LNCaP clone FGC (cell line): Measurements from ENCODE around the gene DUSP7.

Source experiments
- DNase-seq: peaks from one replicate; pipeline ENCODE4 v3.0.0-alpha.2; 2011; ENCODE audit warnings: low read depth
- H3K4me3 ChIP-seq: 2 replicates; pipeline ENCODE4 v1.5.1; 2011; ENCODE audit warnings: mild to moderate bottlenecking, low read depth, low read length, control low read depth
- CTCF ChIP-seq: IDR thresholded peaks from 2 replicates; pipeline ENCODE4 v1.5.1; 2012; ENCODE audit warnings: mild to moderate bottlenecking; ENCODE audit not compliant: control insufficient read depth, insufficient read depth; ENCODE audit errors: extremely low read depth

The DUSP7 gene

GRCh38 chr3:52094571-52095485 is 38.5 kb upstream of the DUSP7 start:
- no peak for DNase-seq
- no peak for TF ChIP-seq CTCF
- no peak overlapping the region for H3K4me3 ChIP-seq

GRCh38 chr3:52093756-52094545 is 37.6 kb upstream of the DUSP7 start:
- no peak for TF ChIP-seq CTCF
- no peak for DNase-seq
- no peak overlapping the region for H3K4me3 ChIP-seq

- H3K4me3 ChIP-seq = no peak overlapping the region
- no peak for DNase-seq
- no peak for TF ChIP-seq CTCF
Observed at GRCh38 chr3:52092891-52093290, 36.5 kb upstream of the DUSP7 start.

- no peak for TF ChIP-seq CTCF
- no peak overlapping the region for H3K4me3 ChIP-seq
- no peak for DNase-seq
Observed at GRCh38 chr3:52092271-52092660, 35.9 kb upstream of the DUSP7 start.

GRCh38 chr3:52091586-52092270 is 35.4 kb upstream of the DUSP7 start:
- no peak overlapping the region for H3K4me3 ChIP-seq
- TF ChIP-seq CTCF = no peak
- no peak for DNase-seq

GRCh38 chr3:52090933-52091468 is 34.6 kb upstream of the DUSP7 start:
- no peak for DNase-seq
- no peak for TF ChIP-seq CTCF
- no peak overlapping the region for H3K4me3 ChIP-seq
